Vagina (tissue), 2 donors: ENCODE data around the gene PBXIP1.

Experiments used
- POLR2AphosphoS5 ChIP-seq, 2 donors: sonication (generic); formaldehyde crosslinking; IDR thresholded peaks; one replicate each; pipeline ENCODE4 v1.9.0; 2017; ENCODE audit warnings: antibody characterized with exemption in 2 of 2, mild to moderate bottlenecking in 2 of 2, low read depth in 1 of 2; ENCODE audit not compliant: insufficient read depth in 1 of 2
- TF ChIP-seq, protein P1 (sequence below), 3 experiments: fragments of 450-650 bp in 2 of 3; fragments of 200-600 bp in 1 of 3; sonication (generic) in 1 of 3; IDR thresholded peaks; one replicate each; pipeline ENCODE4 v1.5.1; 2017 to 2019; ENCODE audit warnings: antibody characterized with exemption in 3 of 3, mild to moderate bottlenecking in 2 of 3, moderate library complexity in 2 of 3

- TF ChIP-seq, protein P1, sequence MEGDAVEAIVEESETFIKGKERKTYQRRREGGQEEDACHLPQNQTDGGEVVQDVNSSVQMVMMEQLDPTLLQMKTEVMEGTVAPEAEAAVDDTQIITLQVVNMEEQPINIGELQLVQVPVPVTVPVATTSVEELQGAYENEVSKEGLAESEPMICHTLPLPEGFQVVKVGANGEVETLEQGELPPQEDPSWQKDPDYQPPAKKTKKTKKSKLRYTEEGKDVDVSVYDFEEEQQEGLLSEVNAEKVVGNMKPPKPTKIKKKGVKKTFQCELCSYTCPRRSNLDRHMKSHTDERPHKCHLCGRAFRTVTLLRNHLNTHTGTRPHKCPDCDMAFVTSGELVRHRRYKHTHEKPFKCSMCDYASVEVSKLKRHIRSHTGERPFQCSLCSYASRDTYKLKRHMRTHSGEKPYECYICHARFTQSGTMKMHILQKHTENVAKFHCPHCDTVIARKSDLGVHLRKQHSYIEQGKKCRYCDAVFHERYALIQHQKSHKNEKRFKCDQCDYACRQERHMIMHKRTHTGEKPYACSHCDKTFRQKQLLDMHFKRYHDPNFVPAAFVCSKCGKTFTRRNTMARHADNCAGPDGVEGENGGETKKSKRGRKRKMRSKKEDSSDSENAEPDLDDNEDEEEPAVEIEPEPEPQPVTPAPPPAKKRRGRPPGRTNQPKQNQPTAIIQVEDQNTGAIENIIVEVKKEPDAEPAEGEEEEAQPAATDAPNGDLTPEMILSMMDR (IDR thresholded peaks at IDR 0.05): no peak
- TF ChIP-seq POLR2AphosphoS5 (IDR thresholded peaks at IDR 0.05; ENCODE audit: insufficient read depth in 1 of 2, low read depth in 1 of 2): no peak
These were observed 2.3 kb downstream of the PBXIP1 start for GRCh38 chr1:154953611-154954038.
